NB4 (cell line): ENCODE results near the gene KIAA1191.
"Not testable (repeated sequence)": the region's sequence is repeated elsewhere in the genome, so short reads cannot be mapped to it uniquely, and the experiment has no call there.

Experiments
- CTCF ChIP-seq: IDR thresholded peaks from one replicate; pipeline ENCODE4 v1.5.1; 2012; ENCODE audit warnings: low read depth, low read length
- MAX ChIP-seq: IDR thresholded peaks from 2 replicates; pipeline ENCODE4 v1.6.1; 2011; ENCODE audit warnings: low read depth, low read length
- MYC ChIP-seq: IDR thresholded peaks from 2 replicates; pipeline ENCODE4 v1.6.1; 2011; ENCODE audit warnings: low read depth, low read length
- POLR2A ChIP-seq: IDR thresholded peaks from 2 replicates; pipeline ENCODE4 v1.6.1; 2011; ENCODE audit warnings: mild to moderate bottlenecking; ENCODE audit not compliant: insufficient read length; ENCODE audit errors: extremely low read depth

GRCh38 chr5:176408252-176408573 lies 46.6 kb upstream of the KIAA1191 start:
- not testable (repeated sequence) for TF ChIP-seq CTCF, POLR2A, MAX, MYC
